Heart left ventricle (tissue), 13 donors: Measurements from ENCODE around the gene HAL.

Experiments
- CTCF ChIP-seq, 12 donors: fragments of 200-600 bp; sonication (generic) in 4 of 12; IDR thresholded peaks; one replicate each; pipeline versions ENCODE4 v1.5.0 to v1.8.0; 2018 to 2022; ENCODE audit warnings: antibody characterized with exemption in 12 of 12, mild to moderate bottlenecking in 5 of 12
- POLR2A ChIP-seq, 2 donors: fragments of 450-650 bp; IDR thresholded peaks; one replicate each; pipeline ENCODE4 v1.6.1; 2017; ENCODE audit warnings: antibody characterized with exemption in 2 of 2, mild to moderate bottlenecking in 2 of 2, moderate library complexity in 2 of 2
- donor health status: ischemic (EF 13 %, LVEDD 7.1; RV severe dilation, severe dysfunction).
- donor health status: DM: no; HTN: yes; CAD: no.
- donor health status: DM: no; HTN: no; CAD: no.
- donor health status: ischemic (EF 25% LVEDD 6.9; RV normal size, moderate dysfunction).
- donor health status: ischemic (EF 25% LVEDD 5.7; RV mildly dilated, moderate dysfunction).
- donor health status: ischemic (EF 35%, LVEDD 5.7; RV mildly dilated, moderate dysfunction).
- donor health status: nonischemic (EF 11% LVEDD 7.7; RV severe dilation, severe dysfunction).
- donor health status: DM: yes; HTN: yes; CAD: no.
- donor health status: PGD.
- donor health status: ischemic (EF 29% LVEDD 5.4; RV normal size, mild dysfunction).
- donor health status: nonischemic (EF 23%, LVEDD 6.1; RV moderate dilation, normal function).

- TF ChIP-seq CTCF (IDR thresholded peaks at IDR 0.05) (no peak), POLR2A (IDR thresholded peaks at IDR 0.05) (no peak)
These were observed 20.7 kb downstream of the HAL start for GRCh38 chr12:95975491-95975890.
